ENCODE measurements around the gene DAPP1.

GRCh38 chr4:99876946-99877345, 60.3 kb downstream of the DAPP1 start:
- TF ChIP-seq CTCF (conservative IDR thresholded peaks at IDR 0.05; ENCODE audit: low read depth, low read length): no peak
- TF ChIP-seq EZH2 (IDR thresholded peaks at IDR 0.05; ENCODE audit: borderline replicate concordance, low read depth, low read length, poor library complexity, severe bottlenecking): no peak
